ENCODE results near the gene EVI2A. TPM values are rescaled to one million over a fixed set of nuclear protein-coding genes. Genes with fewer than 3 reads are reported as not detected.

Gene EVI2A
- total and polyA plus RNA-seq, 2 donors (not counting 1 experiment from before 2014, with no cell fraction given), result 0.77 to 22.8 TPM

- Histone ChIP-seq H3K4me3 (replicated peaks in 1 of 4; ENCODE audit: control extremely low read depth in 1 of 4, insufficient read depth in 1 of 4, low read depth in 3 of 4, low read length in 4 of 4) (no peak overlapping the region), H3K36me3 (ENCODE audit: control insufficient read depth, insufficient read depth, low read length) (no peaks in the 10 kb centered on the region), H3K9ac (ENCODE audit: insufficient read depth, low read length) (no peak overlapping the region), H3K27ac (ENCODE audit: insufficient read depth, low read length) (no peak overlapping the region), H3K27me3 (ENCODE audit: control insufficient read depth, insufficient read depth, low read length) (no peaks in the 10 kb centered on the region), H3K9me3 (ENCODE audit: control insufficient read depth, insufficient read depth, low read depth, low read length) (no peaks in the 10 kb centered on the region), H3K4me2 (ENCODE audit: extremely low read depth, insufficient read depth, low read length) (no peak overlapping the region), H4K20me1 (ENCODE audit: control insufficient read depth, extremely low read depth, insufficient read depth, low read length) (no peaks in the 10 kb centered on the region), H2AFZ (ENCODE audit: low read length) (no peak overlapping the region), H3K4me1 (ENCODE audit: control insufficient read depth, extremely low read depth, insufficient read depth, low read length) (no peaks in the 10 kb centered on the region), H3K79me2 (ENCODE audit: control insufficient read depth, insufficient read depth, low read length) (no peaks in the 10 kb centered on the region)
- TF ChIP-seq EZH2 (IDR thresholded peaks at IDR 0.05; ENCODE audit: low read length, missing control alignments) (no peak), CTCF (conservative IDR thresholded peaks at IDR 0.05 in 1 of 2, IDR thresholded peaks at IDR 0.05 in 1 of 2; ENCODE audit: low read depth in 1 of 2, low read length in 2 of 2) (no peak)
- DNase-seq (ENCODE audit: low read depth in 2 of 2), result no peak
These were observed 11.9 kb downstream of the EVI2A start for GRCh38 chr17:31309556-31309955.

DNA sequence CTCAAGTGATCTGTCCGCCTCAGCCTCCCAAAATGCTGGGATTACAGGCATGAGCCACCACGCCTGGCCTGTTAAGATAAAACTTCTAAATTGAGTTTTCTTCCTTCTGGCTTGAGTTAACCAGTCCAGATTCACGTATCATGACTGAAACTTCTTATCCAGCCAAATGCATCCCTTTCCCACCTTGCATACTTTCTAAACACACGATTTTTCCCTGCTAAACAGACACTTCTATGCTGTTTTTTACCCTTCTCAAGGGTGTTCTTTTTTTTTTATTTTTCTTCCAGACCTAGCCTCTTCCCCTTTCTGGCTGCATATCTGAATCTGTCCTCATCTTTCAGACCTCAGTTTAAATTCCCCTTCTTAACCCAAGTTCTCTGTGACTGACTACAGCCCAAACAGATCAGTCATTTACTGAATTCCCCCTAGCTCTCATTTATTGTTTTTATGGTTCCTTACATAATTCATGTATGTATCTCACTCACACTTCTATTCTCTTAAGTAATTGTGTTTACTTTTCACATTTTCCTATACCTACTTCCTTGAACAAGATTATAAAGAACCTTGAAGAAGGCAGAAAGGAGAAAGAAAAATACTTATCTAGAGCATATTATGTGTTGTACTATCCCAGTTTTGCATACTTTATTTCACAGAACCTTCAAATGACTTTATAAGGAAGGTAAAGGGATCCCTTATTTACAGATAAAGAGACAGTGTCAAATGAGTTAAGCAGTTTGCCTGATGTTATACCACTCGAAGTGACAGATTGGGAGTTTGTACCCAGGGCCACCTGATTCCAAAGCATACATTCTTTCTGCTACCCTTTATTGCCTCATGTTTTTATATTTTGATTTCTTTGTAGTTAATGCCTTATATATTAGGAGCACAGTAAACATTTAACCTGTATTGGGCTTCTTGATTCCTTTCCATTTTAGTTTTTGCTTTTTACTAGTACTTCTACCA lies 12.8 kb downstream of the EVI2A start:
- DNase-seq (ENCODE audit: low read depth in 2 of 2), result no peak
- no peak overlapping the region for H2AFZ ChIP-seq (ENCODE audit: low read length)

More for the DNA sequence above, 12.8 kb downstream of the EVI2A start:
- Histone ChIP-seq H3K36me3 (ENCODE audit: control insufficient read depth, insufficient read depth, low read length) (no peaks in the 10 kb centered on the region), H3K27me3 (ENCODE audit: control insufficient read depth, insufficient read depth, low read length) (no peaks in the 10 kb centered on the region), H4K20me1 (ENCODE audit: control insufficient read depth, extremely low read depth, insufficient read depth, low read length) (no peaks in the 10 kb centered on the region), H3K4me1 (ENCODE audit: control insufficient read depth, extremely low read depth, insufficient read depth, low read length) (no peaks in the 10 kb centered on the region), H3K9ac (ENCODE audit: insufficient read depth, low read length) (no peak overlapping the region), H3K79me2 (ENCODE audit: control insufficient read depth, insufficient read depth, low read length) (no peaks in the 10 kb centered on the region), H3K4me3 (replicated peaks in 1 of 4; ENCODE audit: control extremely low read depth in 1 of 4, insufficient read depth in 1 of 4, low read depth in 3 of 4, low read length in 4 of 4) (no peak overlapping the region), H3K4me2 (ENCODE audit: extremely low read depth, insufficient read depth, low read length) (no peak overlapping the region), H3K9me3 (ENCODE audit: control insufficient read depth, insufficient read depth, low read depth, low read length) (no peaks in the 10 kb centered on the region), H3K27ac (ENCODE audit: insufficient read depth, low read length) (no peak overlapping the region)
- TF ChIP-seq CTCF (conservative IDR thresholded peaks at IDR 0.05 in 1 of 2, IDR thresholded peaks at IDR 0.05 in 1 of 2; ENCODE audit: low read depth in 1 of 2, low read length in 2 of 2), result no peak
- TF ChIP-seq EZH2 (IDR thresholded peaks at IDR 0.05; ENCODE audit: low read length, missing control alignments), result no peak

All from fibroblast of lung (primary cell).